HG03175 (cell line): ENCODE data around the gene SPANXN1.
"Not testable (repeated sequence)": the region's sequence is repeated elsewhere in the genome, so short reads cannot be mapped to it uniquely, and the experiment has no call there.

Experiments
- ATAC-seq: cut with Tn5 transposase; IDR thresholded peaks from one replicate; pipeline ENCODE4 v1.9.1; 2021; ENCODE audit warnings: mild to moderate bottlenecking, moderate library complexity; ENCODE audit not compliant: unreplicated experiment

SPANXN1 gene

GRCh38 chrX:145247203-145247602 is at the start of gene SPANXN1:
TSS of gene SPANXN1 (plus strand) at chrX:145247503. CDS start at chrX:145247587, 84 bp downstream.
- not testable (repeated sequence) for ATAC-seq

GRCh38 chrX:145199078-145199477 is 48.2 kb upstream of the SPANXN1 start:
- ATAC-seq = no peak

GRCh38 chrX:145213504-145213903 is 33.8 kb upstream of the SPANXN1 start:
- no peak for ATAC-seq

- ATAC-seq = no peak
Measured at GRCh38 chrX:145292218-145292617, 44.9 kb downstream of the SPANXN1 start.
